Measurements from ENCODE around the gene PSAPL1. TPM values are rescaled to one million over a fixed set of nuclear protein-coding genes. Genes with fewer than 3 reads are reported as not detected.

PSAPL1 gene
- total RNA-seq (2022; extraction: Qiagen RNA extraction; ENCODE audit: low read depth): 0.14 to 0.29 TPM (median 0.22 TPM) in 4 of 5 replicates, not detected in the other

GRCh38 chr4:7434766-7435150 lies at the start of gene PSAPL1:
PSAPL1 (minus strand) TSS chr4:7434930; CDS start chr4:7434879, 51 bp downstream.

Other genes with a start within 250 kb of the PSAPL1 start
- gene SORCS2, start 242.4 kb downstream of the PSAPL1 start, total RNA-seq (2022; extraction: Qiagen RNA extraction; ENCODE audit: low read depth): 4.0 to 5.9 TPM (median 5.5 TPM) in 5 replicates

Data from A549 treated with ZK216348 at 1 μM for 4 hours (cell line).